Lung (tissue), 12 donors: ENCODE data around the gene SLC19A1. TPM values are rescaled to one million over a fixed set of nuclear protein-coding genes. Genes with fewer than 3 reads are reported as not detected.

Experiments
- ATAC-seq: fragments of 200-7000 bp; cut with Tn5 transposase; one replicate; pipeline ENCODE4 v1.9.1; 2020; ENCODE audit warnings: moderate number of reproducible peaks; ENCODE audit not compliant: insufficient read depth, low FRiP score
- DNase-seq, 3 donors: peaks; one replicate each; pipeline ENCODE4 v3.0.0-alpha.2; 2013 to 2017
- H3K27ac ChIP-seq, 2 donors: one replicate each; pipeline ENCODE4 v1.5.1; 2013; ENCODE audit warnings: mild to moderate bottlenecking in 2 of 2, moderate library complexity in 2 of 2, control low read depth in 1 of 2, inconsistent platforms in 1 of 2, low read depth in 1 of 2, low read length in 1 of 2
- H3K27me3 ChIP-seq, 3 donors: one replicate each; pipeline ENCODE4 v1.5.1; 2013; ENCODE audit warnings: low read length in 2 of 3; ENCODE audit not compliant: control insufficient read depth in 3 of 3, insufficient read depth in 3 of 3
- H3K36me3 ChIP-seq, 4 donors: one replicate each; pipeline ENCODE4 v1.5.1; 2013; ENCODE audit warnings: low read length in 4 of 4, mild to moderate bottlenecking in 1 of 4, moderate library complexity in 1 of 4; ENCODE audit not compliant: control insufficient read depth in 4 of 4, insufficient read depth in 4 of 4
- H3K4me1 ChIP-seq, 5 donors: one replicate each; pipeline ENCODE4 v1.5.1; 2013; ENCODE audit warnings: low read length in 5 of 5, mild to moderate bottlenecking in 2 of 5, moderate library complexity in 1 of 5; ENCODE audit not compliant: control insufficient read depth in 5 of 5, insufficient read depth in 5 of 5
- H3K4me3 ChIP-seq: one replicate; pipeline ENCODE4 v1.5.1; 2013; ENCODE audit warnings: mild to moderate bottlenecking, control low read depth, moderate library complexity
- H3K9ac ChIP-seq, 2 donors: one replicate each; pipeline ENCODE4 v1.5.1; 2013; ENCODE audit warnings: low read length in 2 of 2, control low read depth in 1 of 2; ENCODE audit not compliant: insufficient read depth in 1 of 2
- H3K9me3 ChIP-seq, 4 donors: one replicate each; pipeline ENCODE4 v1.5.1; 2013; ENCODE audit warnings: low read length in 3 of 4, mild to moderate bottlenecking in 1 of 4, moderate library complexity in 1 of 4; ENCODE audit not compliant: control insufficient read depth in 4 of 4, insufficient read depth in 3 of 4
- WGBS, 2 donors: extraction: QIAGEN DNeasy Blood & Tissue Kit; methylation state at CpG; one replicate each; pipeline ENCODE4 v1.1.7; 2013; 5-methylcytosine and 5-hydroxymethylcytosine counted together
- polyA plus RNA-seq, 2 donors: library from polyadenylated mRNA; stranded (reverse); fragments of 200-250 nt; gene quantifications; one replicate each; pipeline ENCODE4 v1.2.1, GENCODE V29; 2013
- total RNA-seq, 2 donors: library from RNA; depleted of rRNA in 1 of 2; stranded (reverse); fragments of >200 nt in 1 of 2; gene quantifications; one replicate each; pipeline ENCODE4 v1.2.1, GENCODE V29; 2014 to 2021
- TF ChIP-seq, protein P1 (sequence below): IDR thresholded peaks from 2 replicates; pipeline ENCODE4 v1.5.1; 2012; ENCODE audit warnings: mild to moderate bottlenecking; ENCODE audit errors: control extremely low read depth, extremely low read depth
- donor health status: control.
- donor health status: control.
- donor health status: Bipolar disorder and iron deficiency.
- donor health status: healthy.
- donor health status: DM: yes; HTN: yes; CAD: no.

The SLC19A1 gene
- total and polyA plus RNA-seq, 4 donors, result 23.8 to 42.0 (median 26.2) TPM

DNA sequence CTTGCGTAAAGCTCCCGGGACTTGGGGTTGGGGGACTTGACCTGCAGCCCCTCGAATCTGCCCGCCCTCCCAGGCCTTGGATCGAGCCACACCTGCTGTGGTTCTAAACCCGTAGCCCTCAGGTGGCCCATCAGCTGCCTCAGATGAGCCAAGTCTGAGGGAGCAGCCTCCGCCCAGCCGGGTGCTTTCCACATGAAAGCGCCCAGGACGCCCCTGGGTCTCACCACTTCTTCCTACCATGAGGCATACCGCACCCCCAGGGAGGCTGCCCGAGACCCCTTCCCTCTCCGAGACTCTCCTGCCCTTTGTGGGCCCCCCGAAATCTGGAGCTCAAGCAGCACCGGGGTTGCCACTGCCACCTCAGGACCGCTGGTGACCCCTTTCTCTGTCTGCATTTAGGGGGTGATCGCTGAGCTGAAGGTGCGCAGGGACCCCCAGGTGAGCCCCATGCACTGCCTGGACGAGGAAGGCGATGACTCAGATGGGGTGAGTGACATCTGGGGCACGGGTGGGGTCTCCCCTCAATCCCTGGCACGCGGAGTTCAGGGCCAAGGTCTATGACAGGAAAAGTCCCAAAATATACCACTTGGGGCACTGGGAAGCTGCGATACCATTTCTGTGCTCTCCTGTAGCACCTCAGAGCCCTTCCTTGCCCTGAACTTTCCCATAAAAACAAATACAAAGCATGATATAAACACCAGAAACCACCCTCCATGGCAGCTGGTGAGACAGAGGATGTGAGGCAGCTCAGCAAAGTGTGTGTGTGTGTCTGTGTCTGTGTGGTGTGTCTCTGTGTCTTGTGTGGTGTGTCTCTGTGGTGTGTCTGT is 68.5 kb downstream of the SLC19A1 start:
- no peak overlapping the region for H3K4me3 ChIP-seq
- no peak for ATAC-seq
- TF ChIP-seq, protein P1, sequence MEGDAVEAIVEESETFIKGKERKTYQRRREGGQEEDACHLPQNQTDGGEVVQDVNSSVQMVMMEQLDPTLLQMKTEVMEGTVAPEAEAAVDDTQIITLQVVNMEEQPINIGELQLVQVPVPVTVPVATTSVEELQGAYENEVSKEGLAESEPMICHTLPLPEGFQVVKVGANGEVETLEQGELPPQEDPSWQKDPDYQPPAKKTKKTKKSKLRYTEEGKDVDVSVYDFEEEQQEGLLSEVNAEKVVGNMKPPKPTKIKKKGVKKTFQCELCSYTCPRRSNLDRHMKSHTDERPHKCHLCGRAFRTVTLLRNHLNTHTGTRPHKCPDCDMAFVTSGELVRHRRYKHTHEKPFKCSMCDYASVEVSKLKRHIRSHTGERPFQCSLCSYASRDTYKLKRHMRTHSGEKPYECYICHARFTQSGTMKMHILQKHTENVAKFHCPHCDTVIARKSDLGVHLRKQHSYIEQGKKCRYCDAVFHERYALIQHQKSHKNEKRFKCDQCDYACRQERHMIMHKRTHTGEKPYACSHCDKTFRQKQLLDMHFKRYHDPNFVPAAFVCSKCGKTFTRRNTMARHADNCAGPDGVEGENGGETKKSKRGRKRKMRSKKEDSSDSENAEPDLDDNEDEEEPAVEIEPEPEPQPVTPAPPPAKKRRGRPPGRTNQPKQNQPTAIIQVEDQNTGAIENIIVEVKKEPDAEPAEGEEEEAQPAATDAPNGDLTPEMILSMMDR, result no peak
- H3K4me1 ChIP-seq, result peaks cover 0 to 29% (median 10%) of the 10 kb centered on the region in 5 donors
- H3K36me3 ChIP-seq, result peaks cover 0 to 11% (median 4%) of the 10 kb centered on the region in 4 donors
- no peak for DNase-seq
- no peak overlapping the region for H3K9ac ChIP-seq
- H3K9me3 ChIP-seq, result no peaks in the 10 kb centered on the region
- H3K27ac ChIP-seq, result no peak overlapping the region
- H3K27me3 ChIP-seq, result peaks cover 0 to 3% (median 0%) of the 10 kb centered on the region in 3 donors
- 90 to 93% methylated on average over 24 of the region's 24 CpGs for WGBS, 2 donors

DNA sequence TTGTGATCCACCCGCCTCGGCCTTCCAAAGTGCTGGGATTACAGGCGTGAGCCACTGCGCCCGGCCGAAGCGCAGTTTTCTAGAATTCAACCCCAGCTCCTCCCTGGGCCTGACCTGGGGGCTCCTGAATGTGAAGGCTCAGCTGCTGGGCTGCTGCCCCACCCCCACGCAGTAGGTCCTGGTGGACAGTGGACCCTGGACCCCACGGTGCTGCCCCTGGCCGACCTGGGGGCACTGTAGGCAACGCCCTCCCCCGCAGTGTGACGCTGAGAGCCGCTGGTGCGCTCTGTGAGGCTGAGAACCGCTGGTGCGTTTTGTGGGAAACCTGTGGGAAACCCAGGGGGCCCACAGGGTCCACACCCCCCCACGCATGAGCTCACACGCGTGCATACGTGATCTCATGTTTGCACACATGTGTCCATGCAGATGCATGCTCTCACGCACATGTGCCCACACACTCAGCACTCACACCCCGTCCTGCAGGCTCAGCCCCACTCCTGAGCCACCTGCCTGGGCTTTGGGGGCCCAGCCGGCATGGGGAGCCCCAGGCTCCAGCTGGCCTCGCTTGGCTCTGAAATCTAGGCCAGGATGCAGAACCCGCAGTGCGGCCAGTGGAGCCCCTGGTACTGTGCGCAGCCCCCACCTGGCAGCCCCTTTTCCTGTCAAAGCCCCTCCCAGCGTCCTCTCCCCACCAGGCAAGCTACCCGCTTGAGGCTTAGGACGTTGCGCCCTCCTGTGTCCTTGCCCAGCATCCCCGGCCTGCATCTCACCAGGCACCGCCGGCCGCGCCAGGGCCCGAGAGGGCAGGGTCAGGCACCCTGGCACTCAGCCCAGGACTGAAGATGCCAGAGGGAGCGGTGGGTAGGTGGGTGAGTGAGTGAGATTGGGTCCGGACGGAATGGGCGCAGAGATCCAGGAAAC is 69.5 kb downstream of the SLC19A1 start:
- TF ChIP-seq, protein P1, result no peak

DNA sequence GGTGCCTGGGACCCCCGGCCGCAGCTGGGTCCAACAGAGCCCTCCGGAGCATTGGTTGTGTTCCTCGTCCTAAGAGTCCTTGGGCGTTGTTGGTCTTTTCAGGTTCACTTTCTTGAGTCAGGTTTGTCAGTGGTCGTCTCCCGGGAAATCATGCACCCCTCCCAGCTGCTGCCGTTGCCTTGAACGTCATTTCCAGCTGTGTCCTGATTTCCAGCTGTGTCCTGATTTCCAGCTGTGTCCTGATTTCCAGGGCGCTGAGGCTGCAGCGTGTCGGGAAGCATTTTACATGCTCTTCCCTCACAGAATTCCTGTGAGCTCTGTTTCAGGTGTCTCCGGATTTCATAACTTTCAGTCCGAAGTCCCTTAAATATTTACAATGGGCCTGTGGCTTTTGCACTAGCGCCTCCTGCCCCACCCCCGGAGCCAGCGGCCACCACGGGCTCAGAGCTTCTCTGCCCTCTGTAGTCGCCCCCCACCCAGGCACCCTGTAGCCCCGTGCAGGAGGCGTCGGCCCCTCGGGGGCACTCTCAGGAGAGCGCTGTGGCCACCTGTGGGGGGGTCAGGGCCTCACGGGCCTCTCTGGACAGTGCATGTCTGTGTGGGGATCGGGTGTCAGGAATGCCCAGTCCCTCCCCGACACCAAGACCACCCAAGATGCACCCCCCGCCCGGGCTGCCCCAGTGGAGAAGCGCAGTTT is 70.6 kb downstream of the SLC19A1 start:
- 67 to 87% methylated on average over 30 of the region's 30 CpGs for WGBS, 2 donors
- TF ChIP-seq, protein P1, result no peak
- peak; percentile 79 to 89 (median 85) for DNase-seq
- Histone ChIP-seq H3K36me3 (peaks cover 0 to 11% (median 3%) of the 10 kb centered on the region in 4 donors), H3K27me3 (peaks cover 0 to 2% (median 0%) of the 10 kb centered on the region in 3 donors), H3K27ac (peak overlapping the region; percentile 40 to 48), H3K9me3 (no peaks in the 10 kb centered on the region), H3K4me3 (no peak overlapping the region), H3K4me1 (peaks cover 0 to 26% (median 7%) of the 10 kb centered on the region in 5 donors), H3K9ac (no peak overlapping the region)
- ATAC-seq, result no peak

More for the DNA sequence above, 69.5 kb downstream of the SLC19A1 start:
- no peaks in the 10 kb centered on the region for H3K9me3 ChIP-seq
- no peak overlapping the region for H3K27ac ChIP-seq
- H3K36me3 ChIP-seq, result peaks cover 0 to 11% (median 4%) of the 10 kb centered on the region in 4 donors
- no peak overlapping the region for H3K4me3 ChIP-seq
- DNase-seq (no peak), ATAC-seq (no peak)
- 92 to 94% methylated on average over 39 to 42 of the region's 42 CpGs for WGBS, 2 donors
- H3K27me3 ChIP-seq, result peaks cover 0 to 3% (median 0%) of the 10 kb centered on the region in 3 donors
- peaks cover 0 to 26% (median 7%) of the 10 kb centered on the region in 5 donors for H3K4me1 ChIP-seq
- H3K9ac ChIP-seq, result no peak overlapping the region
